Renal pelvis (tissue), 4 donors: Measurements from ENCODE around the gene GRIA3. TPM values are rescaled to one million over a fixed set of nuclear protein-coding genes. Genes with fewer than 3 reads are reported as not detected.

ENCODE experiments used
- DNase-seq: peaks from one replicate; pipeline ENCODE4 v3.0.0-alpha.2; 2013
- polyA plus RNA-seq, 3 donors: library from polyadenylated mRNA; unstranded; fragments of 120-200 nt; gene quantifications; one replicate each; pipeline ENCODE4 v1.2.1, GENCODE V29; 2013; ENCODE audit not compliant: insufficient read length in 3 of 3

GRIA3 gene
- polyA plus RNA-seq, 3 donors: 1.5 to 2.7 (median 2.2) TPM

DNA sequence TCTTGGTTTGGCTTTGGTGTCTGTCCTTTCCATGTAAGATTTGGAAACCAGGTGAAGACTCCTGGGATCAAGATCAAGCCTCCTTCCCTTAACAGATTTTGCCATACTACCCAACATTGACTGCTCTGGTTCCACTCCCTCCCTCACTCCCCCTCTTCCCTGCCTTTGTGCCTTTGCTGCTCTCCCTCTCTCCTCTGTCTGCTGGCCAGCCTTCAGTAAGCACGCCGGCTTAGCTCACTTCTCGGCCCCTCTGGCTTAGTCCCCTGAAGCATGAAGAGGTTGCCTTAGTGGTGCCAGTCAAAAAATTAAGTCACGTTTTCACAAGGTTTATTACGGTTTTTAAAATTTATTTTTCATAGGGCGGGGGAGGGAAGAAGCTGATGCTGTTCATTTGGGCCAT, 6.0 kb downstream of the GRIA3 start:
- no peak for DNase-seq

DNA sequence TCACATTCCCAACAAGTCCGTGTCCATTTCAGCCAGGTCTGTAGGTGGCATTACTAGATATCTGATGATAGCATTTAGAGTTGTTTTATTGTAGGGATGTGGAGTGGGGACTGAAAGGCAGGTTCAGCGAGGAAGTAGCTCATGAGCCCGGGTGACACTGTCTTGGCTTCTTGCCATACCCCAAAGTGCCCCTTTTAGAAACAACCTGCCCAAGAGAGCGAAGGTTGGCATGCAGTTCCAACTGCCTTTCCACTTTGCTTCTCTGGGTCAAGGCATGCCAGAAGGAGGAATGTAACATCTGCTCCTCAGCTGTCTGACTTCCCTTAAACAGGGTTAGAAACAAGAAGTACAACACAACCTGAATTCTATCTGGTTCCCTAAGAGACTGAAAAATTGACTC, 9.0 kb downstream of the GRIA3 start:
- DNase-seq: no peak

DNA sequence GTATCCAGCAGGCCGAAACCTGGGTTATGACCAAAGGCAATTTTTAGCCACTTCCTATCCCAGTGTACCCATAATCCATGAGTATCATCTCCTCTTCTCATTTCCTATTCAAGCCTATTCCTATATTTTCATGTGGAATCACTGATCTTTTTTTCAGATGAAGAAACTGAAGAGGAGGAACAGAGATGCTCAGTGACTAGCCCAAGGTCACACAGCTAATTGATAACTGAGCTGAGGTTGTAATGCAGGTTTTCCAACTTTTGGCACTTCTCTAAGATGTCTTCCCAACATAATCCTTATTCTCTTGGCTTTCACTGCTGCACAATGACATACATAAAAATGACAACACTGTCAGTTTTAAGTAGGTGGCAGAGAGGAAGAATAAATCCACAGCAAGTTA, 15.3 kb downstream of the GRIA3 start:
- no peak for DNase-seq

DNA sequence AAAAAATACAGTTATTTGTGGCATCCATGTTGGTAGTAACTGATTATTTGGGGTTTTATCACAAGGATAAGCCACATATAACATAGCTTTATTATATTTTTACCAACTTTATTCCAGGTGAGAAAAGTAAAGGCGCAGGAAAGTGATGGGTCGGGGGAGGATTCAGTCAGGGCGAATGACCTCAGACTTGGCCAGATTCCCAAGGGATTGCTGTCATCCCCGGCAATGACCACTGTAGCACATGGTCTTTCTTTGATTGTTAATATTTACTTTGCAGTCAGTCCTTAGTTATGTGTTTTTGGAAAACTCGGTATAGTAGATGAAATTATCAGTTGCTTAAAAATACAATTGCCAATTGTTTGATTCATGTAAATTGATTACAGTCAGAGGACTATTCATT, 17.6 kb downstream of the GRIA3 start:
- DNase-seq: no peak

DNA sequence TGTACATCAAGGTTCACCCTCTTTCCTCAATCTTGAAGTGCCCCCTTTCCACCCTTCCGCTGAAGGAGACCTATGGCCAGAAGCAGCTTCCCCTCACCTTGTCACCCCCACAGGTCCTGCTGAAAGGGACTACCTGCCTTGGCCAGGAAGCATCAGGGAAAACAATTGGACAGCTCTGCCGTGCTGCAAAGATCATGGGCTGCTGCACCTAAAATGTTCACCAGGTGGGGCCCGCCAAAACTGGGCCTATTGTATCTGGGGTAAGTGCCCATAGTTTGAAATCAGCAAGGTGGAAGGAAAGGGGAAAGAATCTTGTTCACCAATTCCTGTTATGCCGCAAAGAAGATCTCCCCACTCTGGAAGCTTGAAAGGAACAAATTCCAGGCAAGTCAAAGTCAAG, 18.4 kb downstream of the GRIA3 start:
- DNase-seq: no peak

DNA sequence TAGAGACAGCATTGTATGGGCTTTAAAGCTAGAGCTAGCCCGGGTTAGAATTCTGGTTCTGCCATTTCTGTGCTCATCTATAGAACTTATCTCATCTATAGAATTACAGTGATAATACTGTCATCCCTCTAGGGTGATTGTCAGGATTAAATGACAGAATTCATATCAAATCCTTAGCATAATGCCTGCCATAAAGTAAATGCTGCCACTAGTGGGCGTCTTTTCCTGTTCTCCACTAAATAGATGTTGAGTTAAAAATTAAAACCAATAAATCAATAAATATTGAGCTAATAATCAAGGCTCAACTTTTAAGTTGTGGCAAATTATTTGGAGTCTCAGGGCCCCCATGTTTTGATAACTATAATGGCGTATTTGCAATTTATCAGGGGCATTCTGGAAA, 19.7 kb downstream of the GRIA3 start:
- no peak for DNase-seq

DNA sequence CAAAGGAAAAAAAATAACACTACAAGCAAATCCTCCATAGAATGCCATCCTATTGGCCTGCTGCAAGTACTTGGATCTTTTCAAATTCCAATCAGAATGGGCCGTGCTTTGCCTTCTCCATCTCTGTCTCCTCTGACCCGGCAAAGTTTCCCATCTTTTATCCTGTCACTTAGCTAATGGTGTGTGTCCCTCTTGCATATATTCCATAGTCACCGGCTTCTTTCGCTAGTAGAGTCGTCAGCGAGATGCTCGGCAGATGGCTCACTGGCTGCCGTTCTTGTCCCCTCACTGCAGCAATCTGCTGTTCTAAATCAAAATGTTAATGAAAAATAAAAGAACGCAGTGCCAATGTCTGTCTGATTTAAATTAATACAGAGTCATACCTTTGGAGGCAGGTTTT, 22.1 kb downstream of the GRIA3 start:
- DNase-seq: peak; percentile 57

DNA sequence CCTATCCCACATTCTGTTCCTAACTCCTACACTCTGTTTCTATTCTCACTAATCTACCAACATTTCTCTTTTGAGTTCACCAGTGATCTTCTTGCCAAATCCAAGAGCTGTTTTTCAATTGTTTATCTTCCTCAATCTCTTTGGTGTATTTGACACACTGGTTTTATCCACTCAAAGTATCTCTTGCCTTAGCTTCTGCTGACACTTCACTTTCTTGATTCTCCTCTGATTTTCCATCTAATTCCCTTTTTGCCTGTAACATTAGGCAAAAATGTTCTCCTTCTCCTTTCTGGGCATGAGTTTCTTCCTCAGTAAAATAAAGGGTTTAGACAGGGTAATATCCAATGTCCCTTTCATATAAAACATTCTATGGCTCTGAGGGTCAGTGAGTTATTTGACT, 26.2 kb downstream of the GRIA3 start:
- DNase-seq: no peak

DNA sequence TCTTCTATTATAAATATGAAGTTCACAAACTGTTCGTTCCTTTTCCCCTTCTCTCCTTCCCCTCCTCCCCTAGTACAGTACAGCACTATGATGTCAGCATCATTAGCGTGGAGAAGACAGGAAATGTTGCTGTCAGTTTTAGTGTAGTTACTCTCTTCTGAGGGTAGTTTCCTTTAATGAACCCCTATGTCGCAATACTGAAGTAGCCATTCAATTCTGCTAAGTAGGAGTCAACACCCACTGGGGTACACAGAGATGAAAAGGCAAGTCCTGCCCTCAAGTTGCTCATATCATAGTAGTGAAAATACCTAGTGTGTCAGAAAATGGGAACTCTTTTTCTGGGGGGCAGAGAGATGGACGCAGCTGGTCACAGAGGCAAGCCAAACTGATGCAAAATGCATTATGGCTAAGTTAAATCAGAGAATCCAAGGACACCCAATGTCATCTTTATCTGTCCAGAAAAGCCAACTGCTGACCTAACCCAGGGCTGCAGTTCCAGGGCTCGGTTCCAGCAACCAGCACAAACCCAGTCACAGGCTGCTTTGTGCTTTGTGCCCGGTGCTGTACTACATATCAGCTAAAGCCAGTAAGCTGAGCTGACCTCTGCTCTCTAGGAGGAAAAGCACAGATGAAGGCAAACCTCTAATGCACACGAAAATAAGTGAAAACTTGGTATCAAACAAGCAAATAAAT, 31.5 kb downstream of the GRIA3 start:
- no peak for DNase-seq

DNA sequence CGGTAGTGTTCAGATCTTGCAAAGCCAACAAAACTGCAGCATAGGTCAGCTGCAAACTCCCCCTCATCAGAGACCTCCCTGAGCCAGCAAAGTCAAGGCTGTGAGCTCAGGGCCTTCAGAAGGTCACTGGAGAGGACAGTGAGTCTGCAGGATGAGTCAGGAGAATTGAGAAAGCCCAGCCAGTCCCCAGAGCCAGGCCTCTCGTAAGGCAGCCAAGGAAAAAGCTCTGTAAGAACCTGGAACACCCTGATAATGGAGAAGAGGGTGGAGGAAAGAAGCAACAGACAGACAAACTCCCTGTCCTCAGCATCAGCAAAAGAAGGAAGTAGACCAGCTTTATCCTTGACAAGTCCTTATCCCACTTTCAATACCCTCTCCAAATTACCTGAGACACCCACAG, 33.0 kb downstream of the GRIA3 start:
- DNase-seq: no peak

DNA sequence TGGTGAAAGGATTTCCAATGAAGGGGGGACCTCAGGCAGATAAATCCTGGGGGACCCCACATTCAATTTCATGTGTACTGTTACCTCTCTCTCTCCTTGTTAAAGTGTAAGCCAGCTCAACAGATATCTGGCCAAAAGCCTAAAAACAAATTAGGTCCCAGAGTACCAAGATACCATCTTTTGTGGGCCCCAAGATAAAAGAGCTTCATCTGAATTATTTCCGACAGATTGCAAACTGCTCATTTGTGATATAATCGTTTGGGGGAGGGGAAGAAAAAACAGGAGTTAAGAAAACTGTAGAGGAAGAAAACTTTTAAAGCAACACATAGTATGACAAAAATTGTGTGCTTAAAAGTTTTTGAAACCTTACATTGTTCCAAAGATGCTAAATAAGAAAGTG, 33.6 kb downstream of the GRIA3 start:
- DNase-seq: no peak

DNA sequence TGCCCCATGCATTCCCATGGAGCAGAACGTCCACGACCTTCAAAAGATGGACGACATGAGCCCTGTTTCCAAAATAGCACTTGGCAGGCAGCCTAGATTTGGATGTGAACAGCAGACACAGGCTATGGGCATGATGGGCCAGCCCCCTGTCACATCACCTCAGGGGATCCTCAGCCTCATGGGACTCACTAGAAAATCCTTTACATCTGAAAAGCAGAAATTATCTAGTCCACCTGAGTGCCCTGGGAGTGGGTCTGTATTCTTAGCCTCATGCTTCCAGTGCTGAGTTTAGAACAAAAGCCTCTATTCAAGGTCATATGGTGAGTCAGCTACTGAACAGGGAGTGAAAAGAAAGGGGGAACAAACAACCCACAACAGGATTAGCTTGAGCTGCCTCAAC, 35.8 kb downstream of the GRIA3 start:
- no peak for DNase-seq

DNA sequence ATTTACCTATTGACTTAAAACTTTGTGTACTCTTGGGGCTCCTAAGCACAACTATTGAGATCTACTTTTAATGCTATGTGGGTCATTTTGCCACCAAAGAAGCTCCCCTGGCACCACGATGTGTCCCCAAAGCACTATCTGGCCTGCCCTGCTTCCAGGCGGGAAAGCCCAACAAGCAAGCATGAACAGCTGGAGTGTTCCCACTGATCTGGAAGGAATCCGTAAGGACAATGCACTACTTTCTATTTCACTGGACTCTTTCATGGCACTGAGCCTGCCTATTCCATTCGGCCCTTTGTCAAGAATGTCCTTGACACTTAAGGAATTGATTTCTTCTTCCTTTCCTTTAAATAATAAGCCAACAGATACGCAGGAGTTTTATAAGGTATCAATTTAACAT, 38.8 kb downstream of the GRIA3 start:
- DNase-seq: no peak

DNA sequence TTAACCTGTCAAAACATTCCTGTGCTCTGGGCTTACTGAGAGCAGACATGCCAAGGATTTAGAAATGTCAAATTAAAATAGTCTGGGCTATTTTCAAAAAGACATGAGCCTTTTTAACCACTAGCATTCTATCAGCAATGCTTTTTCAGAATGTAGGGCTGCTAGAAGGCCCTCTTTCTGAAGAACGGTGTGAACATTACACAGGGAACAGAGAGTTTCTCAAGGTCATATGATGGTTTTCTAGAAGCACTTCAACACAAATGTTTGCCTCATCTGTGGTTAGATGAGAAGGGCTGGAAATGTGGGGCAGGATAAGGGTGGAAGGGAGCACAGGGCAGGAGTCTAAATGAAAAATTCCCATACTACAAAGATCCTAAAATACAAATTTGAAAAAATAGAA, 39.3 kb downstream of the GRIA3 start:
- DNase-seq: no peak

DNA sequence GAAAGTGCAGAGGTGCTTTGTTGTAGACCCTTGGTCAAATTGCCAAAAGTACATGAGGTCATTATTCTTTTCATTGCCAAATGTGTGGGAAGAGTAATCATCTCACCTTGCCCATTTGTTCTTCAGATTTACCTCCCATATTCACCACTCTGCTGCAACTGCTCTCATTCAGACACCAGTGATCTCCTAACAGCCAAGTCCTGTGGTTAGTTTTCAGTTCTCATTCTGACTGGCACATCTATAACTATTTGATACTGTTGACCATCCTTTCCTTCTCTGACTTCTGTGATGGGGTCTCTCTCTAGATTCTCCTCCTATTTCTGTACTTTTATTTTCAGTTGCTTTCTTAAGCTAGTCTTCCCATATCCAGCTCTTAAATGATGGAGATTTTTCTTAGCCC, 39.8 kb downstream of the GRIA3 start:
- no peak for DNase-seq

DNA sequence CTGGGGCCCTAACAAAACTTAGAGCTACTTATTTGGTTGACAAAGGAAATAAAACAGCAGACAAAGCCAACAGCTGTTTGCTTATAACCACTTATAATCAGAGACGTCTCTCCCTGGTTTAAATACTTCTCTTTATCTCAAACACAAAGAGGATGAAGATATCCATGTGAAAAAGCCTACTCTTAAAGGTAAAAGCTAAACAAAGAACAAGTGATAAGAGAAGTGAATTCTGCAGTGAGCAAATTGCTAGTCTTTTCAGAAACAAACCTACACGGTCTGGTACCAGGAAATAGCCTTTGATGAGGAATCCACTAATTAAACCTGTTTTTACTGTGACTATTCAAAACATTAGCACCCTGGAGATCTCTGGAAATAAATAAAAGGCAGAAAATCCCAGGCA, 46.7 kb downstream of the GRIA3 start:
- DNase-seq: no peak

DNA sequence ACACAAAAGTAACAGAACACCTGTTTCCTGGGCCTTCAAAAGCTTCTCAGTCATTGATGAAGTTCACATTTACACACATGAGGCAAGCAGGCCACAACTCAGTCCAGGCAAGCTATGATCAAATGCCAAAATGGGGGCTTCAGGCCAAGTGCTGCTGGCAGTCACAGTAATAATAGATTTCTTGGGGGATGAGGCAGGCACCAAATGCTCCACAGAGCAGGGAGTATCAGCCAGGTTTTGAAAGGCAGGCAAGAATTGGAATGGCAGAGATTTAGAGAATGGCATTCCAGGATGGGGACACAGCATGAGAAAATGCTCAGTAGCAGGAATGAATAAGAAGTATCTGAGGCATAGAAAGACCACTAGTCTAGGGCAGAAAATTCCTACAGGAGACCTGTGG, 52.8 kb downstream of the GRIA3 start:
- no peak for DNase-seq

DNA sequence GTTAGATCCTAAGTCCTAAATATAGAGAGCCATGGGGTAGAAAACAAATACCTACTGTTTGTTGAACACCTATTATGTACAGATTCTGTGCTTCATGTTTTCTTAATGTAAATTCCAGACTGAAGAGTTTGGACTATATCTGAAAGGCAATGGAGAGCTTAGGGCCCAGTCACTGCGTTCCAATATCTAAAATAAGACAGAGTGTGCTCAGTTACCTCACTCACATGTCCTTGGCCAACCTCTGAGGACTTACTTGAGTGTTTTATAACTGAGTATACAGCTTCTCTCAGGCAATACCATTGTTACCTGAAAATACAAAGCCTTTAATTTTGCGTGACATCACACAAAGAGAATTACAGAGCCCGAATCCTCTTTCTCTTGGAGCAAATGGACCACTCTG, 53.2 kb downstream of the GRIA3 start:
- DNase-seq: no peak

DNA sequence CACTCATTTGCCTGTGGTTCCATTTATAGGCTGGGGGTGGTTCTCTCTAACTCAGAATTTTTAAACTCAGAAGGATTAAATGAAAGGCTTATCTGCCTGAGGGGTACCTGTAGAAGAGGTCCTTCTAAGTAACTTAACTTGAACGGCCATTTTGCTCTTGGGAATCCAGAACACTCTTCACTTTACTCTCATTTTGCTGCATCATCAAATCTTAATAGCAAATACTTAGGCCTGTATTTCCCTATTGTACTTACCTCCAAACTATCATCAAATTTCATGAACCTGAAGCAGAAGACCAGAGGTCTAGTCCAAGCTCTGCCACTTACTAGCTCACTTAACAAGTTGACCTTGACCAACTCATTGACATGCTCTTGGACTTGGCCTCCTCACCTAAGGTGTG, 70.4 kb downstream of the GRIA3 start:
- no peak for DNase-seq

DNA sequence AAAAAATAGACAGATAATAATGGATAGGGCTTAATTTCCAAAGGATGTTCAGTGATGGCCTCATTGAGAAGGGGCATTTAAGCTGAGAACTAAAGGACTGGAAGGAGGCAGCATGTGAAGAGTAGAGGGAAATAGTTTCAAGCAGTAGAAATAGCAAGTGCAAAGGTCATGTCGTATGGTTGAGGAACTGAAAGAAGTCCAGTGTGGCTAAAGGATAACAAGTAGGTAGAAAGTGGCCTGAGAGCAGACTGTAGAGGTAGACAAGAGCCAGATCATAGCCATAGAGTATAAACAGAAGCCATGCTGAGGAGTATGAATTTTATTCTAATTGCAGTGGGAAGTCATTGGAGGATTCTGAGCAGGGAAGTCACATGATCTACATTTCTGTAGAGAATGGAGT, 72.3 kb downstream of the GRIA3 start:
- no peak for DNase-seq

DNA sequence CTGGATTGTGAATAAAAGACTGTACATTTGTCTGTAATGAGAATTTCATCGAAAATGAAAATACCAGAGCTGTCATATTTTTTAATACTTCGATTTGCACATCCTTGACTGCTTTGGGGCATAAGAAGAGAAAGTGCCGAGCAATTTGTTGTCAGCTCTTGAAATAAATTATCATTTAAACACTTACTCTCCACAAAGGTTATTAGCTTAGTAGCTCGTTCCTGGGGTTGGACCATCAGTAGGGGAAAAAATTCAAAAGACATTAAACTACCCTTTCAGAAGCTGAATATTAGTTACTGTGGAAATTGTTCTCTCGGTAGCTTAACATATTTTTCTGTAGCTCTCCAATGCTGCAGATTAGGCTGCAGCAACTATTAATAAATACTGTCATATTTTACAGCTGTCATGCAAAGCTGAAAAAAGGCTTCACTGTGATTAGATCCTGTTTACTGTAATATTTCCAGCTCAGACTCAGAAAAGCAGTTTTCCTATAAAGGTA, 76.9 kb downstream of the GRIA3 start:
- no peak for DNase-seq

DNA sequence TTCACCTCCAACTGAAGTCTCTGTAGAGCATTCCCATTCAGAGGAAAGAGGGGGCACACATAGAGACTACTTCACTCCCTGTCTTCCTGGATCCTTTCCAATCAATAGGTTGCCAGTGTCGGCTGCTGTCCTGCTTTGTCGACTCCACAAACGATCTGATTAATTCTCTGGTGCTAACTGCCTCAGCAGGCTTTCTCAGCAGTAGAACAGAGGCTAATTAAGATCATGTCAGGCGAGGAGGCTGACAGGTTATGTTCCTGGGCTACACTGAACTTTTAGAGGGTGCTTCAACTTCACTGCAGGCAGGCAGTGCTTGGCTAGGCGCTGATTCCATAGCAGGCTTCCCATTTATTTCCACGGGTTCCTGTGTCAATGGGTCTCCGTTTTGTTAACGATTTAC, 79.2 kb downstream of the GRIA3 start:
- no peak for DNase-seq

DNA sequence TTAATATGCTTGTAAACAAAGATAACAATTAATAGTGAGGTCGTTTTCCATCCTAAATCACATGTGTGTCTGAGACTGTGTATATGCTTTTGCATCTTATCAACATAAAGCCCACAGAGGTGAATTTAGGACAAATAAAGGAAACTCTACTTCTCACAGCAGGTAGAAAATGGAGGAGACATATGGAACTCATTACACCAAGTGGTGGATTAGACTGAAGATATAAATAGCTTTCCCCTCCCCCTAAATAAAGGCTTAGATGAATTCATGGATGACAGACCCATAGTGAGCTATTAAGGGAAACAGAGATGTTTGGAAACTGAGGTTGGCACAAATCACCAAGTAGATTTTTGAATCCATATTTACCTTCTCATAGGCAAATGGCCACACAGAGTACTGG, 79.7 kb downstream of the GRIA3 start:
- DNase-seq: no peak

DNA sequence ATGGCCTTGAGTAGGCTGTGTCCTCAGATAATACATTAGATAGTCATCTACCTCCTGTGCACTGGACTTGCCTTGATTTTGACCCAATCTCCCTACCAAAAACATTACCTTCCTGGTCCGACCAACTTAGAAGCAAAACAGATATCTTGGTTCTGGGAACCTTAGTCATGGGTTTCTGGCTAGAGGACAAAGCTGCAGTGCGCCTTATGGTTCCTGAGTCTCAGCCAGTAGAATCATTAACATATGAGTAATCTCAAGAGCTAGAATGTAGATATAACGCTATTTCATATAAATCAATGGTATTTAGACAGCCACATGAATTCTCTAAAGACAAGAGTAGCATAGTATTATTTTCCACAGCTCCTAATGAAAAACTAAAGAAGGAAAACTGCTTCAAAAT, 83.1 kb downstream of the GRIA3 start:
- DNase-seq: no peak

DNA sequence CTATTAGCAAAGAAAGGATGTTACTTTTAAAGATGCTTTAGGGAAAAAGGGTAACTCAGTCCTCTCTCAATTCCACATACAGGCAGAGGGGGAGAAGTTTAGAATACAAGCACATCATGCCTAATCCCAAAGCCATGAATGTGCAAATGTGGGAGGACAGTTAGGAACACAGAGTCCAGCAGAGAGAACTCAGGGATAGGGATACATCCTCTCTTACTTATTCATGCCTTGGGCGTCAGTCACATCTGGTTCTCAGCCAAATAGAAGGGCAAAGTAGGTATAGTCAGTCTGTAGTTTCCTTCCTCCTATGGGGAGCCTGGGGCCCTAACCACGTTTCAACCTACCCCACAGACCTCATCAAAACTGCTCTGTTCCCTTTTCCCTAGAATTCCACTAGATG, 87.8 kb downstream of the GRIA3 start:
- DNase-seq: no peak
